GM21528 (cell line): ENCODE measurements around the gene MED1.

ENCODE experiments used
- ATAC-seq: cut with Tn5 transposase; IDR thresholded peaks from one replicate; pipeline ENCODE4 v1.9.1; 2021; ENCODE audit warnings: mild to moderate bottlenecking, moderate library complexity; ENCODE audit not compliant: unreplicated experiment, low FRiP score

Gene MED1

GRCh38 chr17:39365242-39365641, 85.8 kb downstream of the MED1 start:
- no peak for ATAC-seq

- no peak for ATAC-seq
Measured at GRCh38 chr17:39364236-39365025, 86.6 kb downstream of the MED1 start.

GRCh38 chr17:39361064-39361463, 90.0 kb downstream of the MED1 start:
- no peak for ATAC-seq

GRCh38 chr17:39360537-39360936, 90.5 kb downstream of the MED1 start:
- no peak for ATAC-seq

- no peak for ATAC-seq
Measured at GRCh38 chr17:39359994-39360393, 91.1 kb downstream of the MED1 start.

GRCh38 chr17:39357986-39358385, 93.1 kb downstream of the MED1 start:
- ATAC-seq = no peak

GRCh38 chr17:39357488-39357887, 93.6 kb downstream of the MED1 start:
- no peak for ATAC-seq
